Activated CD8-positive, alpha-beta memory T cell treated with anti-CD3 and anti-CD28 coated beads, Interleukin-2, amount 10 ng/mL, durations not matched to agents 7 days and 5 days (primary cell): Measurements from ENCODE around the gene PTPRF. TPM values are rescaled to one million over a fixed set of nuclear protein-coding genes. Genes with fewer than 3 reads are reported as not detected.

Source experiments
- ATAC-seq: fragments of 150-1000 bp; cut with Tn5 transposase; one replicate; pipeline ENCODE4 v1.10.0; 2021; ENCODE audit warnings: moderate library complexity
- CTCF ChIA-PET: fragments of 350-600 bp; sonication (Branson Sonifier 250); formaldehyde crosslinking; loops from one replicate; lab custom pipeline; 2021; ENCODE audit warnings: antibody characterized with exemption; lab: Charles Lee
- DNase-seq: peaks from one replicate; pipeline ENCODE4 v3.0.0-alpha.2; 2020
- H3K27ac Mint-ChIP-seq: one replicate; pipeline ENCODE4 v1.8.0; 2021; ENCODE audit warnings: mild to moderate bottlenecking, mixed read lengths
- H3K27me3 Mint-ChIP-seq: one replicate; pipeline ENCODE4 v1.8.0; 2021; ENCODE audit warnings: mixed read lengths
- H3K36me3 Mint-ChIP-seq: one replicate; pipeline ENCODE4 v1.8.0; 2021; ENCODE audit warnings: mild to moderate bottlenecking, mixed read lengths
- H3K4me1 Mint-ChIP-seq: one replicate; pipeline ENCODE4 v1.8.0; 2021; ENCODE audit warnings: mixed read lengths
- H3K4me3 Mint-ChIP-seq: one replicate; pipeline ENCODE4 v1.8.0; 2021; ENCODE audit warnings: mild to moderate bottlenecking, moderate library complexity, mixed read lengths
- H3K9me3 Mint-ChIP-seq: one replicate; pipeline ENCODE4 v1.8.0; 2022; ENCODE audit warnings: low read depth, mixed read lengths
- total RNA-seq, 2 experiments: library from RNA; stranded (reverse); gene quantifications; one replicate each; pipeline ENCODE4 v1.2.3, GENCODE V29; 2021

Gene PTPRF
- total RNA-seq, 2 experiments from 2014 or later = 0.23 to 0.41 TPM

- H3K27me3 Mint-ChIP-seq = peaks cover 35% of the 10 kb centered on the region
- peaks cover 15% of the 10 kb centered on the region for H3K4me1 Mint-ChIP-seq
- ATAC-seq (no peak), DNase-seq (no peak)
- H3K9me3 Mint-ChIP-seq = no peaks in the 10 kb centered on the region
- H3K36me3 Mint-ChIP-seq = peaks cover 2% of the 10 kb centered on the region
- H3K27ac Mint-ChIP-seq = no peak overlapping the region
- CTCF ChIA-PET = no interaction called here
- H3K4me3 Mint-ChIP-seq = no peak overlapping the region
These were observed 3.6 kb downstream of the PTPRF start for GRCh38 chr1:43534256-43534655.

GRCh38 chr1:43536196-43536863 lies 5.6 kb downstream of the PTPRF start:
- DNase-seq (no peak), ATAC-seq (no peak)
- Mint-ChIP-seq H3K9me3 (no peaks in the 10 kb centered on the region), H3K36me3 (peaks cover 2% of the 10 kb centered on the region), H3K4me3 (no peak overlapping the region), H3K4me1 (peaks cover 7% of the 10 kb centered on the region), H3K27ac (no peak overlapping the region), H3K27me3 (peaks cover 21% of the 10 kb centered on the region)
- CTCF ChIA-PET = no interaction called here

GRCh38 chr1:43536864-43537358 lies 6.2 kb downstream of the PTPRF start:
- H3K36me3 Mint-ChIP-seq = no peaks in the 10 kb centered on the region
- H3K9me3 Mint-ChIP-seq = no peaks in the 10 kb centered on the region
- H3K27me3 Mint-ChIP-seq = peaks cover 18% of the 10 kb centered on the region
- H3K4me1 Mint-ChIP-seq = peaks cover 4% of the 10 kb centered on the region
- ATAC-seq (no peak), DNase-seq (no peak)
- CTCF ChIA-PET = no interaction called here
- no peak overlapping the region for H3K4me3 Mint-ChIP-seq
- H3K27ac Mint-ChIP-seq = no peak overlapping the region

DNA sequence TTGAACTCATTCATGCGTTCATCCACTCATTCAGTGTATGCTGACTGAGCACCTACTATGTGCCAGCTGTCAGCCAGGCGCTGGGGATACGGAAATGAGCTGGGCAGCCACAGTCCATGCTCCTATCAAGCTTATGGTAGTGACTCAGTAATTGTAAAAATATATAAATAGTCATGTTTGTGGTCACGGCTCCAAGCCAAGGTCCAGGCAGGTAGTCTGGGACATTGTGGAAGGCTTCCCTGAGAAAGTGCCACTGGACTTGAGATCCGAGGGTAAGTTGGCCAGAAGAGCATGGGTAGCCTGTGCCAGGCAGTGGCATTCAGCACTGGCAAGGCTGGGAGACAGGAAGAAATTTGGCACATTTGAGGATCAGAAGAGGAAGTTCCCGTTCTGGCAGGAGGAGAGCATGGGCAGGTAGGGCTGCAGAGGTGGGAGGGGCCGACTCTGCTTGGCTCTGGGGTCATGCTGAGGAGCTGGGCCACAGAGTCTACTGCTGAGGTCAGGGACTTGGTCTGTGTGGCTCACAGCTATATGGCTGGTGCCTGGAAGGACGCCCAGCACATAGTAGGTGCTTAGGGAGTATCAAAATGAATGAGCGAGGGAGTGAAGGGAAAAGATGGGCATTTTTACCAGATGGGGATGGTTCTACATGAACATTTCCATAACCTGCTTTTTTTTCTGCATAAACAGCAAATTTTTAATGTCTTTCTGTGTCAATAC lies 6.9 kb downstream of the PTPRF start:
- peaks cover 3% of the 10 kb centered on the region for H3K4me1 Mint-ChIP-seq
- no peaks in the 10 kb centered on the region for H3K36me3 Mint-ChIP-seq
- H3K27ac Mint-ChIP-seq = no peak overlapping the region
- no peaks in the 10 kb centered on the region for H3K9me3 Mint-ChIP-seq
- ATAC-seq (no peak), DNase-seq (no peak)
- peaks cover 11% of the 10 kb centered on the region for H3K27me3 Mint-ChIP-seq
- CTCF ChIA-PET = no interaction called here
- H3K4me3 Mint-ChIP-seq = no peak overlapping the region

GRCh38 chr1:43538143-43538487 lies 7.4 kb downstream of the PTPRF start:
- H3K36me3 Mint-ChIP-seq = no peaks in the 10 kb centered on the region
- no peak overlapping the region for H3K27ac Mint-ChIP-seq
- DNase-seq (no peak), ATAC-seq (no peak)
- H3K4me3 Mint-ChIP-seq = no peak overlapping the region
- H3K9me3 Mint-ChIP-seq = no peaks in the 10 kb centered on the region
- H3K27me3 Mint-ChIP-seq = peaks cover 6% of the 10 kb centered on the region
- H3K4me1 Mint-ChIP-seq = peaks cover 3% of the 10 kb centered on the region
- CTCF ChIA-PET = no interaction called here

DNA sequence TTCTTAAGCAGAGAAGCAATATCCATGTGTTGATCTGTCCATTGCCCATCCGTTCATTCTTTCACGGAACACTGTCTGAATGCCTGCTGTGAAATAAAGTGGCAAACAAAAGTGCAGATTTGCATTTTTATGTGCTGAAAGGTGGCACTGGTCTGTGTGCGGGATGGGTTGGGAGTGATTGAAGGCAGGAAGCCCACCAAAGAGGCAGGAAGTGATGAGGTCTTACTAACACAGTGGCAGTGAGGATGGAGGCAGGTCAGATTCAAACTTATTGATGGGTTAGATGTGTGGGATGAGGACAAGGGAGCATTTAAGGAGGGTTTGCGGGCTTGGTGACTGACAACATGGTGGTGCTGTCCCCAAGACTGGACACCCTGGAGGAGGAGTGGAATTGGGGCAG lies 8.3 kb downstream of the PTPRF start:
- DNase-seq (no peak), ATAC-seq (no peak)
- no peak overlapping the region for H3K4me3 Mint-ChIP-seq
- H3K27me3 Mint-ChIP-seq = peaks cover 5% of the 10 kb centered on the region
- no peaks in the 10 kb centered on the region for H3K36me3 Mint-ChIP-seq
- CTCF ChIA-PET = no interaction called here
- H3K4me1 Mint-ChIP-seq = peaks cover 3% of the 10 kb centered on the region
- no peak overlapping the region for H3K27ac Mint-ChIP-seq
- no peaks in the 10 kb centered on the region for H3K9me3 Mint-ChIP-seq

DNA sequence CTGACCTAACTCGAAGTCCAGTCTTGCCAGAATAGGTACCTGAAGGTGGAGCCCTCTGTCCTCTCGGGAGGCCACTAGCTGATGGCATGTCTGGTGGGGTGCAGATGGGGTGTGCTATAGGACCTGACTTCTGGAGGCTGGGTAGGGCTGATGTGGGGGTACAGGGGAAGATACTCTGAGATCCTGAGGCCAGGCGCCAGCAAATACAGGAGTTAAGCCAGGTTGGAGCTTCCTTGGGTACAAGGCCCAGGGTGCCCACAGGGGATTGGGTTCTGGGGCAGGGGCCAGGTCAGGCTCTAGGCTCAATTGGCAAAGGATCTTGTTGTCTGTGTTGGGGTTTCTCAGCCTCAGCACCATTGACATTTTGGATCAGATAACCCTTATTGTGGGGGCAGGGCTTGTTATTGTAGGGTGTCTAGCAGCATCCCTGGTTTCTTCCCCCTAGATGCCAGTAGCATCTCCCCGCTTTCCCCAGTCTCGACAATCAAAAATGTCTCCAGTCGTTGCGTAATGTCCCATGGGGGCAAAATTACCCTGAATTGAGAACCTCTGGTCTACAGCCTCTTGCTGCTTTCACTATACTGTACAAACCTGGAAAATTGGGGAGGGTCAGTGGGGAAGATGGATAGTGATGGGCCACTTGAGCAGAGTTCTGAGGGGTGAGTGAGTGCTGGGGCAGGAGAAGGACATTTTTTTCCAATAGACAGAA lies 9.2 kb downstream of the PTPRF start:
- no peak overlapping the region for H3K4me3 Mint-ChIP-seq
- no peak for ATAC-seq
- H3K36me3 Mint-ChIP-seq = no peaks in the 10 kb centered on the region
- H3K27ac Mint-ChIP-seq = no peak overlapping the region
- CTCF ChIA-PET = no interaction called here
- H3K27me3 Mint-ChIP-seq = no peaks in the 10 kb centered on the region
- no peaks in the 10 kb centered on the region for H3K9me3 Mint-ChIP-seq
- DNase-seq = no peak
- H3K4me1 Mint-ChIP-seq = peaks cover 3% of the 10 kb centered on the region

- H3K4me3 Mint-ChIP-seq = no peak overlapping the region
- H3K4me1 Mint-ChIP-seq = peaks cover 3% of the 10 kb centered on the region
- no peak for DNase-seq
- no peak for ATAC-seq
- no peaks in the 10 kb centered on the region for H3K36me3 Mint-ChIP-seq
- CTCF ChIA-PET = no interaction called here
- no peaks in the 10 kb centered on the region for H3K27me3 Mint-ChIP-seq
- H3K9me3 Mint-ChIP-seq = no peaks in the 10 kb centered on the region
- no peak overlapping the region for H3K27ac Mint-ChIP-seq
These were observed 10.0 kb downstream of the PTPRF start for GRCh38 chr1:43540653-43541071.

DNA sequence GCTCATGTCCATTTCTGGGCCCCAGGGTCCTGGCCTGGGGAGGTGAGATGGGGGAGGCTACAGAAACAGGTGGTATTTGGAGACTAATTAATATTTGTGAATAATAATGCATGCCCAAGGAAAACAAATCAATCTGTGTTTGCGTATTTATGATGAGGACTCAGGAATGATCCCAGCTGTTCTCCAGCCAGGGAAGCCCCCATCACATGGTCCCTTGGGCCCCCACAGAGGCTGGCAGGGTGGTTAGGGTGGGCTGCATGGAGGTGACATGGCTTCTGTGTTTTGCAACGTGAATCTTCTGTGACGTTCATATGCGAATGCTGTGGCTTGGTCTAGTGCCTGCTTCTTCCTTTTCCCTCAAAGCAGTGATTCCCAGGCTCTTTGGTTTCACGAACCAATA lies 10.5 kb downstream of the PTPRF start:
- Mint-ChIP-seq H3K27me3 (no peaks in the 10 kb centered on the region), H3K9me3 (no peaks in the 10 kb centered on the region), H3K4me3 (no peak overlapping the region), H3K27ac (no peak overlapping the region), H3K4me1 (peaks cover 3% of the 10 kb centered on the region), H3K36me3 (no peaks in the 10 kb centered on the region)
- DNase-seq = no peak
- CTCF ChIA-PET = no interaction called here
- ATAC-seq = no peak

- DNase-seq (no peak), ATAC-seq (no peak)
- H3K9me3 Mint-ChIP-seq = no peaks in the 10 kb centered on the region
- no peaks in the 10 kb centered on the region for H3K36me3 Mint-ChIP-seq
- CTCF ChIA-PET = interaction anchor here (0.7 to 1.8 kb wide), 2 partner anchors 12 to 13 kb away, joined by 3 to 9 read pairs; no protein-coding TSS in a partner anchor
- H3K4me1 Mint-ChIP-seq = peaks cover 3% of the 10 kb centered on the region
- no peak overlapping the region for H3K4me3 Mint-ChIP-seq
- H3K27me3 Mint-ChIP-seq = no peaks in the 10 kb centered on the region
- no peak overlapping the region for H3K27ac Mint-ChIP-seq
These were observed 11.2 kb downstream of the PTPRF start for GRCh38 chr1:43541721-43542401.

- ATAC-seq = no peak
- Mint-ChIP-seq H3K36me3 (no peaks in the 10 kb centered on the region), H3K9me3 (no peaks in the 10 kb centered on the region), H3K27me3 (no peaks in the 10 kb centered on the region), H3K27ac (no peak overlapping the region), H3K4me3 (no peak overlapping the region), H3K4me1 (peaks cover 3% of the 10 kb centered on the region)
- CTCF ChIA-PET = interaction anchor here (0.9 to 1.8 kb wide), 2 partner anchors 12 to 13 kb away, joined by 3 to 9 read pairs; no protein-coding TSS in a partner anchor
- DNase-seq = no peak
These were observed 12.1 kb downstream of the PTPRF start for GRCh38 chr1:43542527-43543458.

DNA sequence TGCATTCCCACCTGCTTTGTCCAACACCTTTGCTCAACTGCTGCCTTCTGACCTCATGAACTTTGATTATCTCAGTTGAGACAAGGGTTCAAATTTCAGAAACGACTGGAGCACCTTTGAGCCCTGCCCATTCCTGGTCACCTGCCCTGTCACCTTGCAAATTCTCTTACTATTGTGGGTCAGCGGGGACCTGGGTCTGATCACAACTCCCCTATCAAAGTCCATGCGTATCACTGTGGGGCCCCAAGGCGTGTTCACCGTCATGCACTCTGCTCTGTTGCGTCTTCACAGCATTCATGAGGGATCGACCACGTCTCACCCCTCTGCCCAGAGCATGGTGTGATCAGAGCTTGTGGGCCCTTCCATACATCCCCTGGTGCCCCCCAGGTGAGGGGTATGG lies 12.9 kb downstream of the PTPRF start:
- ATAC-seq (no peak), DNase-seq (no peak)
- CTCF ChIA-PET = interaction anchor here (0.9 to 1.8 kb wide), 2 partner anchors 11 to 14 kb away, joined by 3 to 9 read pairs; no protein-coding TSS in a partner anchor
- Mint-ChIP-seq H3K27ac (no peak overlapping the region), H3K4me1 (peaks cover 3% of the 10 kb centered on the region), H3K36me3 (no peaks in the 10 kb centered on the region), H3K27me3 (no peaks in the 10 kb centered on the region), H3K4me3 (no peak overlapping the region), H3K9me3 (no peaks in the 10 kb centered on the region)
